Esophagus (tissue), 2 donors: ENCODE results near the gene EPHB4. TPM values are rescaled to one million over a fixed set of nuclear protein-coding genes. Genes with fewer than 3 reads are reported as not detected.

Experiments
- H3K27ac ChIP-seq, 2 donors: one replicate each; pipeline ENCODE4 v1.5.1; 2013; ENCODE audit warnings: low read depth in 2 of 2, mild to moderate bottlenecking in 2 of 2, inconsistent platforms in 1 of 2, low read length in 1 of 2, moderate library complexity in 1 of 2
- H3K27me3 ChIP-seq, 2 donors: one replicate each; pipeline ENCODE4 v1.6.1; 2013; ENCODE audit warnings: low read length in 2 of 2, control low read depth in 1 of 2, mild to moderate bottlenecking in 1 of 2; ENCODE audit not compliant: insufficient read depth in 2 of 2, control insufficient read depth in 1 of 2
- H3K36me3 ChIP-seq, 2 donors: one replicate each; pipeline ENCODE4 v1.6.1; 2013; ENCODE audit warnings: low read length in 1 of 2; ENCODE audit not compliant: control insufficient read depth in 2 of 2, insufficient read depth in 2 of 2
- H3K4me1 ChIP-seq, 2 donors: one replicate each; pipeline ENCODE4 v1.6.1; 2013; ENCODE audit warnings: low read length in 1 of 2; ENCODE audit not compliant: control insufficient read depth in 2 of 2, insufficient read depth in 2 of 2
- H3K4me3 ChIP-seq, 2 donors: one replicate each; pipeline ENCODE4 v1.5.1; 2013; ENCODE audit warnings: low read length in 2 of 2, mild to moderate bottlenecking in 2 of 2, low read depth in 1 of 2, moderate library complexity in 1 of 2
- H3K9me3 ChIP-seq, 2 donors: one replicate each; pipeline ENCODE4 v1.6.1; 2013; ENCODE audit warnings: mild to moderate bottlenecking in 2 of 2, low read depth in 1 of 2, low read length in 1 of 2, moderate library complexity in 1 of 2; ENCODE audit not compliant: control insufficient read depth in 2 of 2, insufficient read depth in 1 of 2
- WGBS, 2 donors: extraction: QIAGEN DNeasy Blood & Tissue Kit; methylation state at CpG; one replicate each; pipeline ENCODE4 v1.1.7; 2013; 5-methylcytosine and 5-hydroxymethylcytosine counted together
- polyA plus RNA-seq, 2 donors: library from polyadenylated mRNA; stranded (reverse); fragments of 200-250 nt; gene quantifications; one replicate each; pipeline ENCODE4 v1.2.3, GENCODE V29; 2013
- donor health status: healthy with polysubstance abuse.
- donor health status: Bipolar disorder and iron deficiency.

Gene EPHB4
- polyA plus RNA-seq, 2 donors, result 12.8 to 15.7 TPM

DNA sequence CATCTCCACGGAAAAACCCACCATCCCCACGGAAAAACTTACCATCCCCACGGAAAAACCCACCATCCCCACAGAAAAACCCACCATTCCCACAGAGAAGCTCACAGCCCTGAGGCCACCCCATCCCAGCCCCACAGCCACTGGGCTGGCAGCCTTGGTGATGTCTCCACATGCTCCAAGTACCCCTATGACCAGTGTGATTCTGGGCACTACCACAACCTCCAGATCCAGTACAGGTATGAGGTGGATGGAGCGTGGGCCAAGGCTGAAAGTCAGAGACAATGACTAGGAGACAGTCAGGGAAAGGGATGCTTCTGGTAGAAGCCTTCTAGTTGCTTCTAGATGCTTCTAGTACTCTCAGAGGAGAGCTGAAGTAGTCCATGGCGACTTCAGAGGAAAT is 74.3 kb downstream of the EPHB4 start:
- H3K27me3 ChIP-seq, result no peaks in the 10 kb centered on the region

More for the DNA sequence above, 74.3 kb downstream of the EPHB4 start:
- no peaks in the 10 kb centered on the region for H3K9me3 ChIP-seq
- no peak overlapping the region for H3K4me3 ChIP-seq
- H3K4me1 ChIP-seq, result no peaks in the 10 kb centered on the region
- 76 to 84% methylated on average over 5 of the region's 5 CpGs for WGBS, 2 donors
- H3K27ac ChIP-seq, result no peak overlapping the region
- no peaks in the 10 kb centered on the region for H3K36me3 ChIP-seq

Other genes with a start within 250 kb of the EPHB4 start
- gene LRCH4, start 241.4 kb downstream of the EPHB4 start, polyA plus RNA-seq, result 10 to 100 TPM; 32.3 to 73.4 TPM
- under 1 TPM; 0.33 to 0.81 TPM for gene FBXO24, start 241.2 kb downstream of the EPHB4 start, polyA plus RNA-seq
- gene PCOLCE, start 225.2 kb downstream of the EPHB4 start, polyA plus RNA-seq, result 10 to 100 TPM in 1 of 2 donors, 1 to 10 TPM in 1; 9.9 to 11.0 TPM
- 10 to 100 TPM; 15.5 to 18.4 TPM for gene MOSPD3, start 215.0 kb downstream of the EPHB4 start, polyA plus RNA-seq
- under 1 TPM; 0.41 to 0.53 TPM for gene TFR2, start 186.0 kb downstream of the EPHB4 start, polyA plus RNA-seq
- not detected for gene ACTL6B, start 171.1 kb downstream of the EPHB4 start, polyA plus RNA-seq
- 100 to 1,000 TPM; 147 to 284 TPM for gene GNB2, start 153.8 kb downstream of the EPHB4 start, polyA plus RNA-seq
- 10 to 100 TPM; 11.1 to 28.1 TPM for gene GIGYF1, start 133.3 kb downstream of the EPHB4 start, polyA plus RNA-seq
- gene POP7, start 121.4 kb downstream of the EPHB4 start, polyA plus RNA-seq, result 10 to 100 TPM; 29.4 to 42.1 TPM
- under 1 TPM in 1 of 2 donors, not detected in 1; 0.04 TPM for gene EPO, start 107.1 kb downstream of the EPHB4 start, polyA plus RNA-seq
- under 1 TPM in 1 of 2 donors, not detected in 1; under 0.01 TPM for gene ZAN, start 93.9 kb downstream of the EPHB4 start, polyA plus RNA-seq
- gene SLC12A9, start 25.2 kb upstream of the EPHB4 start, polyA plus RNA-seq, result 10 to 100 TPM; 13.8 to 23.0 TPM
- 10 to 100 TPM; 39.4 to 75.0 TPM for gene TRIP6, start 39.9 kb upstream of the EPHB4 start, polyA plus RNA-seq
- 100 to 1,000 TPM in 1 of 2 donors, 10 to 100 TPM in 1; 70.7 to 105 TPM for gene SRRT, start 47.6 kb upstream of the EPHB4 start, polyA plus RNA-seq
- gene UFSP1, start 62.2 kb upstream of the EPHB4 start, polyA plus RNA-seq, result 1 to 10 TPM; 3.8 to 3.9 TPM
- gene ACHE, start 68.4 kb upstream of the EPHB4 start, polyA plus RNA-seq, result 1 to 10 TPM in 1 of 2 donors, under 1 TPM in 1; 0.52 to 1.4 TPM
- under 1 TPM; 0.02 to 0.04 TPM for gene MUC3A, start 122.0 kb upstream of the EPHB4 start, polyA plus RNA-seq
- under 1 TPM; 0.13 to 0.28 TPM for gene MUC12, start 142.0 kb upstream of the EPHB4 start, polyA plus RNA-seq
- gene MUC17, start 192.6 kb upstream of the EPHB4 start, polyA plus RNA-seq, result not detected